Measurements from ENCODE around the gene ZNF428.

GRCh38 chr19:43592800-43593350, 26.6 kb downstream of the ZNF428 start:
- TF ChIP-seq CTCF (conservative IDR thresholded peaks at IDR 0.05; ENCODE audit: low read depth, low read length) (no peak), RAD21 (IDR thresholded peaks at IDR 0.05; ENCODE audit: low read length) (no peak), MAZ (IDR thresholded peaks at IDR 0.05; ENCODE audit: borderline replicate concordance, low read depth, low read length) (no peak), POLR2A (IDR thresholded peaks at IDR 0.05; ENCODE audit: low read depth, low read length) (no peak), RFX5 (IDR thresholded peaks at IDR 0.05; ENCODE audit: low read depth, low read length) (no peak)

Data from IMR-90 (cell line).